ENCODE results near the gene CCNJ. TPM values are rescaled to one million over a fixed set of nuclear protein-coding genes. Genes with fewer than 3 reads are reported as not detected.

CCNJ gene
- total and polyA plus RNA-seq, 5 donors, result 1.8 to 3.9 (median 3.1) TPM

- intact Hi-C loops (cut with DNase I), result loop anchor here in 1 of 4 donors (5.0 kb wide), 1 partner anchor 39 kb away; the partner anchor contains the start of gene ZNF518A
- WGBS, result 86% methylated on average over 8 of the region's 8 CpGs
Observed at GRCh38 chr10:96092999-96093767, 49.8 kb downstream of the CCNJ start.

GRCh38 chr10:96093948-96094347 lies 50.6 kb downstream of the CCNJ start:
- DNase-seq (no peak), ATAC-seq (no peak)
- 61% methylated on average over 2 of the region's 2 CpGs for WGBS
- intact Hi-C loops (cut with DNase I), result loop anchor here in 1 of 4 donors (5.0 kb wide), 1 partner anchor 38 kb away; the partner anchor contains the start of gene ZNF518A
- Histone ChIP-seq H3K27me3 (ENCODE audit: control insufficient read depth, insufficient read depth) (peaks cover 30% of the 10 kb centered on the region), H3K4me1 (ENCODE audit: control insufficient read depth, insufficient read depth, low read length) (no peaks in the 10 kb centered on the region), H3K27ac (ENCODE audit: low read length) (no peak overlapping the region), H3K4me3 (ENCODE audit: low read length) (no peak overlapping the region), H3K9me3 (ENCODE audit: control insufficient read depth, low read length) (no peaks in the 10 kb centered on the region)

More at GRCh38 chr10:96092999-96093767, 49.8 kb downstream of the CCNJ start:
- Histone ChIP-seq H3K9me3 (ENCODE audit: control insufficient read depth, low read length) (no peaks in the 10 kb centered on the region), H3K27me3 (ENCODE audit: control insufficient read depth, insufficient read depth) (peaks cover 28% of the 10 kb centered on the region), H3K27ac (ENCODE audit: low read length) (no peak overlapping the region), H3K4me1 (ENCODE audit: control insufficient read depth, insufficient read depth, low read length) (no peaks in the 10 kb centered on the region), H3K4me3 (ENCODE audit: low read length) (no peak overlapping the region)
- DNase-seq, result no peak
- no peak for ATAC-seq

- DNase-seq (no peak), ATAC-seq (no peak)
- Histone ChIP-seq H3K27me3 (ENCODE audit: control insufficient read depth, insufficient read depth) (peaks cover 31% of the 10 kb centered on the region), H3K27ac (ENCODE audit: low read length) (no peak overlapping the region), H3K4me1 (ENCODE audit: control insufficient read depth, insufficient read depth, low read length) (no peaks in the 10 kb centered on the region), H3K4me3 (ENCODE audit: low read length) (no peak overlapping the region), H3K9me3 (ENCODE audit: control insufficient read depth, low read length) (no peaks in the 10 kb centered on the region)
- intact Hi-C loops (cut with DNase I), result no loop called here
- WGBS, result 59% methylated on average over 1 of the region's 1 CpG
Observed at GRCh38 chr10:96096958-96097357, 53.6 kb downstream of the CCNJ start.

GRCh38 chr10:96097865-96098264 lies 54.5 kb downstream of the CCNJ start:
- WGBS, result 83% methylated on average over 3 of the region's 3 CpGs
- intact Hi-C loops (cut with DNase I), result no loop called here
- no peaks in the 10 kb centered on the region for H3K9me3 ChIP-seq (ENCODE audit: control insufficient read depth, low read length)
- DNase-seq (no peak), ATAC-seq (no peak)
- no peak overlapping the region for H3K4me3 ChIP-seq (ENCODE audit: low read length)
- H3K27ac ChIP-seq (ENCODE audit: low read length), result no peak overlapping the region
- peaks cover 28% of the 10 kb centered on the region for H3K27me3 ChIP-seq (ENCODE audit: control insufficient read depth, insufficient read depth)
- H3K4me1 ChIP-seq (ENCODE audit: control insufficient read depth, insufficient read depth, low read length), result no peaks in the 10 kb centered on the region

- ATAC-seq (no peak), DNase-seq (no peak)
- Histone ChIP-seq H3K27ac (ENCODE audit: low read length) (no peak overlapping the region), H3K4me1 (ENCODE audit: control insufficient read depth, insufficient read depth, low read length) (no peaks in the 10 kb centered on the region), H3K9me3 (ENCODE audit: control insufficient read depth, low read length) (peaks cover 2% of the 10 kb centered on the region), H3K27me3 (ENCODE audit: control insufficient read depth, insufficient read depth) (peaks cover 5% of the 10 kb centered on the region), H3K4me3 (ENCODE audit: low read length) (no peak overlapping the region)
- intact Hi-C loops (cut with DNase I), result no loop called here
- 33% methylated on average over 3 of the region's 3 CpGs for WGBS
Observed at GRCh38 chr10:96107623-96108038, 64.2 kb downstream of the CCNJ start.

Small RNAs within 50 kb of the gene (microRNA-seq; reads per million reads assigned to microRNA genes)
- gene MIR3157, result 14.7 to 15.5 reads per million in 2 donors

Other genes with a start within 250 kb of the CCNJ start
- gene CC2D2B, start 135.6 kb upstream of the CCNJ start, total RNA-seq, result 1 to 10 TPM; 1.0 to 3.0 (median 1.8) TPM
- 0.77 TPM for gene CC2D2B, start 135.6 kb upstream of the CCNJ start, polyA plus RNA-seq
- gene ZNF518A, start 86.7 kb downstream of the CCNJ start, total RNA-seq, result 10 to 100 TPM; 13.2 to 13.7 (median 13.3) TPM
- gene ZNF518A, start 86.7 kb downstream of the CCNJ start, polyA plus RNA-seq, result 2.7 TPM
- gene BLNK, start 228.0 kb downstream of the CCNJ start, total RNA-seq, result 1 to 10 TPM; 1.4 to 2.1 (median 1.7) TPM
- 0.59 TPM for gene BLNK, start 228.0 kb downstream of the CCNJ start, polyA plus RNA-seq